ENCODE measurements around the gene PTPN23. TPM values are rescaled to one million over a fixed set of nuclear protein-coding genes. Genes with fewer than 3 reads are reported as not detected.

PTPN23 gene
- total and polyA plus RNA-seq, 2 experiments from 2014 or later, result 14.3 to 48.8 TPM

GRCh38 chr3:47398228-47398627, 17.4 kb downstream of the PTPN23 start:
- DNase-seq (ENCODE audit: low spot score) (no peak), ATAC-seq (no peak)

More at GRCh38 chr3:47398228-47398627, 17.4 kb downstream of the PTPN23 start:
- H3K79me2 ChIP-seq (replicated peaks; ENCODE audit: insufficient read depth), result peaks cover 28% of the 10 kb centered on the region
- H3K4me3 ChIP-seq, result no peak overlapping the region
- Mint-ChIP-seq H3K4me3 (no peak overlapping the region), H3K27me3 (ENCODE audit: insufficient read depth, low read depth, poor library complexity) (peaks cover 6% of the 10 kb centered on the region), H3K9me3 (no peaks in the 10 kb centered on the region), H3K27ac (no peak overlapping the region), H3K36me3 (ENCODE audit: low read depth) (peaks cover 11% of the 10 kb centered on the region; the same call in 1 of the 3 replicates), H3K4me1 (peaks cover 4% of the 10 kb centered on the region; the same call in 2 of the 3 replicates)
- no peak overlapping the region for H3K27ac ChIP-seq (ENCODE audit: low read depth)
- no peak for TF ChIP-seq CTCF (conservative IDR thresholded peaks at IDR 0.05; ENCODE audit: low read depth in 2 of 2)
- no peak for TF ChIP-seq JUNB (IDR thresholded peaks at IDR 0.05; ENCODE audit: unreplicated experiment)
- TF ChIP-seq, protein P1, sequence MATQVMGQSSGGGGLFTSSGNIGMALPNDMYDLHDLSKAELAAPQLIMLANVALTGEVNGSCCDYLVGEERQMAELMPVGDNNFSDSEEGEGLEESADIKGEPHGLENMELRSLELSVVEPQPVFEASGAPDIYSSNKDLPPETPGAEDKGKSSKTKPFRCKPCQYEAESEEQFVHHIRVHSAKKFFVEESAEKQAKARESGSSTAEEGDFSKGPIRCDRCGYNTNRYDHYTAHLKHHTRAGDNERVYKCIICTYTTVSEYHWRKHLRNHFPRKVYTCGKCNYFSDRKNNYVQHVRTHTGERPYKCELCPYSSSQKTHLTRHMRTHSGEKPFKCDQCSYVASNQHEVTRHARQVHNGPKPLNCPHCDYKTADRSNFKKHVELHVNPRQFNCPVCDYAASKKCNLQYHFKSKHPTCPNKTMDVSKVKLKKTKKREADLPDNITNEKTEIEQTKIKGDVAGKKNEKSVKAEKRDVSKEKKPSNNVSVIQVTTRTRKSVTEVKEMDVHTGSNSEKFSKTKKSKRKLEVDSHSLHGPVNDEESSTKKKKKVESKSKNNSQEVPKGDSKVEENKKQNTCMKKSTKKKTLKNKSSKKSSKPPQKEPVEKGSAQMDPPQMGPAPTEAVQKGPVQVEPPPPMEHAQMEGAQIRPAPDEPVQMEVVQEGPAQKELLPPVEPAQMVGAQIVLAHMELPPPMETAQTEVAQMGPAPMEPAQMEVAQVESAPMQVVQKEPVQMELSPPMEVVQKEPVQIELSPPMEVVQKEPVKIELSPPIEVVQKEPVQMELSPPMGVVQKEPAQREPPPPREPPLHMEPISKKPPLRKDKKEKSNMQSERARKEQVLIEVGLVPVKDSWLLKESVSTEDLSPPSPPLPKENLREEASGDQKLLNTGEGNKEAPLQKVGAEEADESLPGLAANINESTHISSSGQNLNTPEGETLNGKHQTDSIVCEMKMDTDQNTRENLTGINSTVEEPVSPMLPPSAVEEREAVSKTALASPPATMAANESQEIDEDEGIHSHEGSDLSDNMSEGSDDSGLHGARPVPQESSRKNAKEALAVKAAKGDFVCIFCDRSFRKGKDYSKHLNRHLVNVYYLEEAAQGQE (IDR thresholded peaks at IDR 0.05; ENCODE audit: unreplicated experiment), result no peak
- no peak for TF ChIP-seq ETS1 (IDR thresholded peaks at IDR 0.05)
- no peak for TF ChIP-seq EZH2phosphoT487 (IDR thresholded peaks at IDR 0.05; ENCODE audit: unreplicated experiment)
- no peak for TF ChIP-seq STAT1 (IDR thresholded peaks at IDR 0.05; ENCODE audit: unreplicated experiment)
- TF ChIP-seq, protein P2, sequence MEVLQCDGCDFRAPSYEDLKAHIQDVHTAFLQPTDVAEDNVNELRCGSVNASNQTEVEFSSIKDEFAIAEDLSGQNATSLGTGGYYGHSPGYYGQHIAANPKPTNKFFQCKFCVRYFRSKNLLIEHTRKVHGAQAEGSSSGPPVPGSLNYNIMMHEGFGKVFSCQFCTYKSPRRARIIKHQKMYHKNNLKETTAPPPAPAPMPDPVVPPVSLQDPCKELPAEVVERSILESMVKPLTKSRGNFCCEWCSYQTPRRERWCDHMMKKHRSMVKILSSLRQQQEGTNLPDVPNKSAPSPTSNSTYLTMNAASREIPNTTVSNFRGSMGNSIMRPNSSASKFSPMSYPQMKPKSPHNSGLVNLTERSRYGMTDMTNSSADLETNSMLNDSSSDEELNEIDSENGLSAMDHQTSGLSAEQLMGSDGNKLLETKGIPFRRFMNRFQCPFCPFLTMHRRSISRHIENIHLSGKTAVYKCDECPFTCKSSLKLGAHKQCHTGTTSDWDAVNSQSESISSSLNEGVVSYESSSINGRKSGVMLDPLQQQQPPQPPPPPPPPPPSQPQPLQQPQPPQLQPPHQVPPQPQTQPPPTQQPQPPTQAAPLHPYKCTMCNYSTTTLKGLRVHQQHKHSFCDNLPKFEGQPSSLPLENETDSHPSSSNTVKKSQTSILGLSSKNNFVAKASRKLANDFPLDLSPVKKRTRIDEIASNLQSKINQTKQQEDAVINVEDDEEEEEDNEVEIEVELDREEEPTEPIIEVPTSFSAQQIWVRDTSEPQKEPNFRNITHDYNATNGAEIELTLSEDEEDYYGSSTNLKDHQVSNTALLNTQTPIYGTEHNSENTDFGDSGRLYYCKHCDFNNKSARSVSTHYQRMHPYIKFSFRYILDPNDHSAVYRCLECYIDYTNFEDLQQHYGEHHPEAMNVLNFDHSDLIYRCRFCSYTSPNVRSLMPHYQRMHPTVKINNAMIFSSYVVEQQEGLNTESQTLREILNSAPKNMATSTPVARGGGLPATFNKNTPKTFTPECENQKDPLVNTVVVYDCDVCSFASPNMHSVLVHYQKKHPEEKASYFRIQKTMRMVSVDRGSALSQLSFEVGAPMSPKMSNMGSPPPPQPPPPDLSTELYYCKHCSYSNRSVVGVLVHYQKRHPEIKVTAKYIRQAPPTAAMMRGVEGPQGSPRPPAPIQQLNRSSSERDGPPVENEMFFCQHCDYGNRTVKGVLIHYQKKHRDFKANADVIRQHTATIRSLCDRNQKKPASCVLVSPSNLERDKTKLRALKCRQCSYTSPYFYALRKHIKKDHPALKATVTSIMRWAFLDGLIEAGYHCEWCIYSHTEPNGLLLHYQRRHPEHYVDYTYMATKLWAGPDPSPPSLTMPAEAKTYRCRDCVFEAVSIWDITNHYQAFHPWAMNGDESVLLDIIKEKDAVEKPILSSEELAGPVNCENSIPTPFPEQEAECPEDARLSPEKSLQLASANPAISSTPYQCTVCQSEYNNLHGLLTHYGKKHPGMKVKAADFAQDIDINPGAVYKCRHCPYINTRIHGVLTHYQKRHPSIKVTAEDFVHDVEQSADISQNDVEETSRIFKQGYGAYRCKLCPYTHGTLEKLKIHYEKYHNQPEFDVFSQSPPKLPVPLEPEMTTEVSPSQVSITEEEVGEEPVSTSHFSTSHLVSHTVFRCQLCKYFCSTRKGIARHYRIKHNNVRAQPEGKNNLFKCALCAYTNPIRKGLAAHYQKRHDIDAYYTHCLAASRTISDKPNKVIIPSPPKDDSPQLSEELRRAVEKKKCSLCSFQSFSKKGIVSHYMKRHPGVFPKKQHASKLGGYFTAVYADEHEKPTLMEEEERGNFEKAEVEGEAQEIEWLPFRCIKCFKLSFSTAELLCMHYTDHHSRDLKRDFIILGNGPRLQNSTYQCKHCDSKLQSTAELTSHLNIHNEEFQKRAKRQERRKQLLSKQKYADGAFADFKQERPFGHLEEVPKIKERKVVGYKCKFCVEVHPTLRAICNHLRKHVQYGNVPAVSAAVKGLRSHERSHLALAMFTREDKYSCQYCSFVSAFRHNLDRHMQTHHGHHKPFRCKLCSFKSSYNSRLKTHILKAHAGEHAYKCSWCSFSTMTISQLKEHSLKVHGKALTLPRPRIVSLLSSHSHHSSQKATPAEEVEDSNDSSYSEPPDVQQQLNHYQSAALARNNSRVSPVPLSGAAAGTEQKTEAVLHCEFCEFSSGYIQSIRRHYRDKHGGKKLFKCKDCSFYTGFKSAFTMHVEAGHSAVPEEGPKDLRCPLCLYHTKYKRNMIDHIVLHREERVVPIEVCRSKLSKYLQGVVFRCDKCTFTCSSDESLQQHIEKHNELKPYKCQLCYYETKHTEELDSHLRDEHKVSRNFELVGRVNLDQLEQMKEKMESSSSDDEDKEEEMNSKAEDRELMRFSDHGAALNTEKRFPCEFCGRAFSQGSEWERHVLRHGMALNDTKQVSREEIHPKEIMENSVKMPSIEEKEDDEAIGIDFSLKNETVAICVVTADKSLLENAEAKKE (CRISPR knock-in tag; IDR thresholded peaks at IDR 0.05), result no peak
- no peak for TF ChIP-seq POLR2AphosphoS5 (IDR thresholded peaks at IDR 0.05; ENCODE audit: low read depth)
- TF ChIP-seq CREB1 (CRISPR knock-in tag; IDR thresholded peaks at IDR 0.05; ENCODE audit: low read depth), result no peak
- TF ChIP-seq NANOG (IDR thresholded peaks at IDR 0.05; ENCODE audit: borderline replicate concordance), result no peak
- no peak for TF ChIP-seq EZH2 (IDR thresholded peaks at IDR 0.05; ENCODE audit: low read depth, unreplicated experiment)
- TF ChIP-seq ZNF114 (CRISPR knock-in tag; IDR thresholded peaks at IDR 0.05), result no peak
- no peak for TF ChIP-seq ZNF331 (CRISPR knock-in tag; IDR thresholded peaks at IDR 0.05; ENCODE audit: low read depth)
- no peak overlapping the region for H3K4me2 ChIP-seq
- H3K4me1 ChIP-seq (ENCODE audit: insufficient read depth), result peaks cover 6% of the 10 kb centered on the region; the same call in 1 of the 2 replicates
- no peaks in the 10 kb centered on the region for H3K27me3 ChIP-seq (ENCODE audit: insufficient read depth)
- no peaks in the 10 kb centered on the region; the same call in 1 of the 2 replicates for H3K36me3 ChIP-seq (ENCODE audit: insufficient read depth)
- no peak overlapping the region for H2AFZ ChIP-seq
- no peaks in the 10 kb centered on the region; the same call in 1 of the 2 replicates for H3F3A ChIP-seq (replicated peaks; ENCODE audit: low read depth)
- peaks cover 24% of the 10 kb centered on the region for H4K20me1 ChIP-seq (replicated peaks; ENCODE audit: insufficient read depth)
- no peaks in the 10 kb centered on the region for H3K9me2 ChIP-seq (ENCODE audit: insufficient read depth)

Measured in GM23338 (cell line).